ENCODE measurements around the gene CYB561.
"Not testable (repeated sequence)": the region's sequence is repeated elsewhere in the genome, so short reads cannot be mapped to it uniquely, and the experiment has no call there.

The CYB561 gene

DNA sequence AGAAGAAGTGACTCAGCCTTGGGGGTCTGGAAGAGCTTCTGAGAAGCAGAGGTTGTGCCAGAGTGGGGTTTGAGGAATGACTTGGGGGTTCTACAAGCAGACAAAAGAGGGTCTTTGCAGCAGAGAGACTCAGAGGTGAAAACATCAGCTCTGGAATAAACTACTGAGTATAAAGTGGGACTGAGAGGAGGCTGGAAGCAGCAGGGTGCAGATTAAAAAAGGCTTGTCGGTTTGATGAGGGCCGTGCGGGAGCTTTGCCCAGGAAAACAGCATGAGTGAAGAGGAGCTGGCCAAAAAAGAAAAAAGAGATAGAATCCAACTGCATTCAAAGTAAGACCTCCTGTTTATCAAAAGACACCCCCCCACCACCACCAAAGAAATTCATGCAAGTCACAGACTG, 17.7 kb upstream of the CYB561 start:
- no peaks in the 10 kb centered on the region for H3K79me2 ChIP-seq (ENCODE audit: control insufficient read depth, insufficient read depth, low read length, unreplicated experiment)
- peaks cover 14% of the 10 kb centered on the region for H3K4me1 ChIP-seq (ENCODE audit: control insufficient read depth, insufficient read depth, low read length, unreplicated experiment)
- H2AFZ ChIP-seq (ENCODE audit: low read length, unreplicated experiment) = no peak overlapping the region
- H3K36me3 ChIP-seq (ENCODE audit: insufficient read depth, low read length) = no peaks in the 10 kb centered on the region
- no peak overlapping the region for H3K4me3 ChIP-seq (ENCODE audit: low read depth, low read length)
- H3K27me3 ChIP-seq (ENCODE audit: insufficient read depth, low read length) = no peaks in the 10 kb centered on the region
- no peak overlapping the region for H3K27ac ChIP-seq (ENCODE audit: low read depth, low read length)

DNA sequence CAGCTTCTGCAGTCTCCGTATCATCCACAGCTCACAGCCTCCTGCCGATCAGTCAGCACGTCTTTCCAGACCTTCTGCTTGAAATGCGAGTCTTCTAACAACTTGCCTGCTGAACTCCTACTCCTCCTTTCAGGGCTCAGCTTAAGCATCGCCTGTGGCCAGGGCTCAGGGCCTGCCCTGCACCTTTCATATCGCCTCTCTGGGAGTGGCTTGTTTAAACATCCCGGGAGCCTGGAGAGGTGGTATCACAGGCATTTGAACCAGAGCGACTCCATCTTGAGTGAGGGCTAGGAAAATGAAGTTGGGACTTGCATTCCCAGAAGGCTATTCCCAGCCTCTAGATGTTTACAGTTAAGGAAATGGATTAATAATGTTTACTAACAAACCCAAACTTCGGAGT, 13.9 kb upstream of the CYB561 start:
- H3K27ac ChIP-seq (ENCODE audit: low read depth, low read length) = peak overlapping the region; percentile 59; the same call in 1 of the 2 replicates
- no peaks in the 10 kb centered on the region for H3K36me3 ChIP-seq (ENCODE audit: insufficient read depth, low read length)
- H3K4me3 ChIP-seq (ENCODE audit: low read depth, low read length) = no peak overlapping the region
- H3K79me2 ChIP-seq (ENCODE audit: control insufficient read depth, insufficient read depth, low read length, unreplicated experiment) = no peaks in the 10 kb centered on the region
- H3K4me1 ChIP-seq (ENCODE audit: control insufficient read depth, insufficient read depth, low read length, unreplicated experiment) = peaks cover 14% of the 10 kb centered on the region
- H2AFZ ChIP-seq (ENCODE audit: low read length, unreplicated experiment) = no peak overlapping the region
- H3K27me3 ChIP-seq (ENCODE audit: insufficient read depth, low read length) = no peaks in the 10 kb centered on the region

DNA sequence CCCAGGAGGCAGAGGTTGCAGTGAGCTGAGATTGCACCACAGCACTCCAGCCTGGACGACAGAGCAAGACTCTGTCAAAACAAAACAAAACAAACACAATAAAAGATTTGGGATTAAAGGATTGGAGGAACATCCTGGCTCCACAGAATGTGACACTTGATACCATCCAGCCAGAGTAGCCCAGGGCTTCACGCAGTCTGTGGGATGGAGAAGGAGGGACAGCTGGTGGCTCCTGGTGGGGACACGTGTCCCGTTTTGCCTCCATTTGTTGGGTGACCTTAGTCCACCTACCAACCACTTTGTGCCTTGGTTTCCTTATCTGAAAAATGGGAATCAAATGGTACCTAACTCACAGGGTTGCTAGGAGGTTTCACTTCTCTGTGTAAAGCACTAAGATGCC, 12.4 kb upstream of the CYB561 start:
- H3K27me3 ChIP-seq (ENCODE audit: insufficient read depth, low read length) = no peaks in the 10 kb centered on the region
- no peak overlapping the region for H3K27ac ChIP-seq (ENCODE audit: low read depth, low read length)
- no peaks in the 10 kb centered on the region for H3K79me2 ChIP-seq (ENCODE audit: control insufficient read depth, insufficient read depth, low read length, unreplicated experiment)
- H2AFZ ChIP-seq (ENCODE audit: low read length, unreplicated experiment) = no peak overlapping the region
- H3K36me3 ChIP-seq (ENCODE audit: insufficient read depth, low read length) = no peaks in the 10 kb centered on the region
- peaks cover 14% of the 10 kb centered on the region for H3K4me1 ChIP-seq (ENCODE audit: control insufficient read depth, insufficient read depth, low read length, unreplicated experiment)
- no peak overlapping the region for H3K4me3 ChIP-seq (ENCODE audit: low read depth, low read length)

DNA sequence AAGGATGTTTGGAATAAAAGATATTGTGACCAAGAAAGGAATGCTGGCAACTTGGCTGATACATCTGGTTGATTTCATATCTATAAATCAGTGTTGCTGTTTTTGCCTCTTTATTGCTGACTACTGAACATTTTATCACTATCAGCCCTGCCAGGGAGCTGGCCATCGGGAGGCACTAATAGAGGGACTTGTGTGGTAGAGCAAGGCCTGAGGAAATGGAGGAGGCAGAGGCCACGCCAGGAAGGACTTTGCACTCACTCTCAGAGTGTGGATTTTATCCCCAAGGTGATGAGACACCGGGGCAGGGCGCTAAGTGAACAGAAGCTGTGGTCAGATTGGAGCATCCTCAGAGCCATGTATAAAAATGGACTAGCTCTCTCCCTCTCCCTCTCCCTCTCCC, 9.3 kb upstream of the CYB561 start:
- H3K27ac ChIP-seq (ENCODE audit: low read depth, low read length) = no peak overlapping the region
- H3K4me3 ChIP-seq (ENCODE audit: low read depth, low read length) = no peak overlapping the region
- peaks cover 4% of the 10 kb centered on the region for H3K4me1 ChIP-seq (ENCODE audit: control insufficient read depth, insufficient read depth, low read length, unreplicated experiment)
- H3K79me2 ChIP-seq (ENCODE audit: control insufficient read depth, insufficient read depth, low read length, unreplicated experiment) = no peaks in the 10 kb centered on the region
- no peaks in the 10 kb centered on the region for H3K36me3 ChIP-seq (ENCODE audit: insufficient read depth, low read length)
- H3K27me3 ChIP-seq (ENCODE audit: insufficient read depth, low read length) = no peaks in the 10 kb centered on the region
- H2AFZ ChIP-seq (ENCODE audit: low read length, unreplicated experiment) = no peak overlapping the region

DNA sequence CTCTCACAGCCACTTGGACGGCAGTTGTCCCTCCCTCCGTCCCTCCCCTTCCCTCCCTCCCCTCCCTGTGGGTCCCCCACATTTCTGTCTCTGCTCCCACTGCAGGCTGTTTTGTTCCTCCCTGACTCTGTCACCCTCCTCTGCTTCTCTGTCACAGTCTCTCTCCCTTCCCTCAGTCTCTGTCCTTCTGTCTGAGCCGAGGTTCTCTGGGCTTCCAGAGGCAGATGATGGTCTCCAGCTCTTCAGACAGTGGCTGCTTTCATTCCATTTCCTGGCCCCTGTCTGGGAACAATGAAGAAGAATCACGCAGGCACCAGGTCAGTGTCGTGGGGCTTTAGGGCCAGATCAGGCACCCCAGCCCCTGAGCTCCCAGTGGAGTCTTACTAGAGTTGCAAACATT, 8.8 kb upstream of the CYB561 start:
- H2AFZ ChIP-seq (ENCODE audit: low read length, unreplicated experiment) = no peak overlapping the region
- H3K27me3 ChIP-seq (ENCODE audit: insufficient read depth, low read length) = no peaks in the 10 kb centered on the region
- H3K27ac ChIP-seq (ENCODE audit: low read depth, low read length) = no peak overlapping the region

DNA sequence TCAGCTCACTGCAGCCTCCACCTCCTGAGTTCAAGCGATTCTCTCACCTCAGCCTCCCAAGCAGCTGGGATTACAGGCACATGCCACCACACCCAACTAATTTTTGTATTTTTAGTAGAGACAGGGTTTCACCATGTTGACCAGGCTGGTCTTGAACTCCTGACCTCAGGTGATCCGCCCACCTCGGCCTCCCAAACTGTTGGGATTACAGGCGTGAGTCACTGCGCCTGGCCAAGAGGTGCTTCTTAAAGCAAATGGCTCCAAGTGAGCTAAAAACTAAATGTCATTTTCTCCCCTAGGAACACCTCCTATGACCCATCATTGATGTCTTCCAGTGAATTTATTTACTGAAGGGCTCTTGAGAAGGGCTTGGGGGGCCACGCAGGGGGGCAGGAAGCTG, 8.3 kb upstream of the CYB561 start:
- H3K27me3 ChIP-seq (ENCODE audit: insufficient read depth, low read length); H3K36me3 ChIP-seq (ENCODE audit: insufficient read depth, low read length); H3K79me2 ChIP-seq (ENCODE audit: control insufficient read depth, insufficient read depth, low read length, unreplicated experiment); H3K4me1 ChIP-seq (ENCODE audit: control insufficient read depth, insufficient read depth, low read length, unreplicated experiment); H3K4me3 ChIP-seq (ENCODE audit: low read depth, low read length); H2AFZ ChIP-seq (ENCODE audit: low read length, unreplicated experiment); H3K27ac ChIP-seq (ENCODE audit: low read depth, low read length): not testable (repeated sequence)

More for the DNA sequence above, 8.8 kb upstream of the CYB561 start:
- H3K4me3 ChIP-seq (ENCODE audit: low read depth, low read length) = no peak overlapping the region
- H3K36me3 ChIP-seq (ENCODE audit: insufficient read depth, low read length) = no peaks in the 10 kb centered on the region
- H3K4me1 ChIP-seq (ENCODE audit: control insufficient read depth, insufficient read depth, low read length, unreplicated experiment) = no peaks in the 10 kb centered on the region
- H3K79me2 ChIP-seq (ENCODE audit: control insufficient read depth, insufficient read depth, low read length, unreplicated experiment) = no peaks in the 10 kb centered on the region

DNA sequence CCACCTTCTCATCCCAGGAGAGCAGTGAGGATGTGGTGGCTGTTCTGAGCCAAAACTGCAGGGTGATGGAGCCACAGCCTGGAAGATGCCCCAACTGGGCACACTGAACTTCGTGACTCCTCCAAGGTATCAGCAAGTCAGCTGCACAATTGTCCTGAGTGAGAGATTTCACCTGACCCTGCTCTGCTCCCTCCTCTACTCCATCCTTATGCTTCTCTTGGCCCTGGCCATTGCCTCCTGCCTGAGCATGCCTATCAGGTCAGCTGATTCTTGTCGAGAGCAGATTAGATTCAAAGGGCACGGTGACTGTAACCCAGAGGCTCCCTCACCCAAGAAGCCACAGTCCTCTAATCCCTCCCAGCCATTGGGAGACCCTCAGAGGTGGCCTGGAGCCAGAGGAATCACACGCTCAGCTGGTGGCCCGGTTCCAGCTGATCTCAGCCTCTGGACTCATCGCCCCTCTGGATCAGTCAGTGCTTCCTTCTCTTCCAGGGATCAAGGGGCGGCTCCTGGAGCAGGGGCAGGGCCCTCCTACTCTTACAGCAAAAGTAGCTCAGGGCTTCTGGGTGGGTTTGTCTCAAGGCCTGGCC, 7.0 kb upstream of the CYB561 start:
- H3K4me1 ChIP-seq (ENCODE audit: control insufficient read depth, insufficient read depth, low read length, unreplicated experiment) = no peaks in the 10 kb centered on the region
- H3K27me3 ChIP-seq (ENCODE audit: insufficient read depth, low read length) = no peaks in the 10 kb centered on the region
- no peak overlapping the region for H3K27ac ChIP-seq (ENCODE audit: low read depth, low read length)

DNA sequence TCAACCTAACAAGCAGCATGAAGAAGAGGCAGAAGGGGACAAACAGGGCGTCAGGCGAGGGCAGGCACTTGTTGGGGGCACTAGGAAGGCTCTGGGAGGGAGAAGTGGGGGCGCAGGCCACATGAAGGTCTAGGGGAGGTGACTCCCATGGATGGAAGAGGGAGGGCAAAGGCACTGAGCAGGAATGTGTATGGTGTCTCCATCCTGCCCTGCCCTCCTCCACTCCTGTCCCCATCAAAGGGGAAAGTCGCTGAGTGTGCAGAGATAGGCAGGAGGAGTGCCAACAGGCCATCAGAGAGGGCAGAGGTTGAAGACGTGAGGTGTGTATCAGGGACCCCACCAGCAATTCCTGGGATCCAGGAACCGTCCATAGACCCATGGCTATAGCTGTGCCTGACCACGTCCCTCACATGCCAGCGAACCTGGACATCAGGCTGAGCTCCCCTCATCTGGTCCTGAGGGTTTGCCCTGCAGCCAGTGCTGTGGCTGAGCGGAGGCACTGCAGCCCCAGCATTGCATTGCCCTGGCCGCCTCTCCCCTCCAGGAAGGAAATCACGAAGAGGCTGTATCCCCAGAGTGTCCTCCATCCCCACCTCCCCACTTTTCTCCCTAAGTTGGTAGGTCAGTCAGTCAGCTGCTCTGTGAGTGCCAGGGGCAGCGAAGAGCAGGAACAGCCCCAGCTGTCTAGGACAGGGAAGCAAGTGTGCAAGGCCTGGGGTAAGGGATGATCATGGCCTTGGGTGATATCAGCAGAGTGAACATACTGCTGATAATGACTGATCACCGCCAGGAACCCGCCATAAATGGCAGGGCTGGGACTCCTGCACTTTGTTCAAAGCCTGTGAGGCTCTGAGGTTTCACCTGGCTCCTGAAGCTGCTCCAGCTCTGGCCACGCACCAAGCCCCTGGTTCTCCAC, 6.2 kb upstream of the CYB561 start:
- H2AFZ ChIP-seq (ENCODE audit: low read length, unreplicated experiment) = no peak overlapping the region
- peaks cover 6% of the 10 kb centered on the region for H3K4me1 ChIP-seq (ENCODE audit: control insufficient read depth, insufficient read depth, low read length, unreplicated experiment)
- H3K36me3 ChIP-seq (ENCODE audit: insufficient read depth, low read length) = no peaks in the 10 kb centered on the region
- H3K27me3 ChIP-seq (ENCODE audit: insufficient read depth, low read length) = no peaks in the 10 kb centered on the region
- H3K79me2 ChIP-seq (ENCODE audit: control insufficient read depth, insufficient read depth, low read length, unreplicated experiment) = no peaks in the 10 kb centered on the region
- H3K4me3 ChIP-seq (ENCODE audit: low read depth, low read length) = no peak overlapping the region
- no peak overlapping the region for H3K27ac ChIP-seq (ENCODE audit: low read depth, low read length)

More for the DNA sequence above, 7.0 kb upstream of the CYB561 start:
- Histone ChIP-seq H3K36me3 (ENCODE audit: insufficient read depth, low read length) (no peaks in the 10 kb centered on the region), H3K79me2 (ENCODE audit: control insufficient read depth, insufficient read depth, low read length, unreplicated experiment) (no peaks in the 10 kb centered on the region), H2AFZ (ENCODE audit: low read length, unreplicated experiment) (no peak overlapping the region), H3K4me3 (ENCODE audit: low read depth, low read length) (no peak overlapping the region)

DNA sequence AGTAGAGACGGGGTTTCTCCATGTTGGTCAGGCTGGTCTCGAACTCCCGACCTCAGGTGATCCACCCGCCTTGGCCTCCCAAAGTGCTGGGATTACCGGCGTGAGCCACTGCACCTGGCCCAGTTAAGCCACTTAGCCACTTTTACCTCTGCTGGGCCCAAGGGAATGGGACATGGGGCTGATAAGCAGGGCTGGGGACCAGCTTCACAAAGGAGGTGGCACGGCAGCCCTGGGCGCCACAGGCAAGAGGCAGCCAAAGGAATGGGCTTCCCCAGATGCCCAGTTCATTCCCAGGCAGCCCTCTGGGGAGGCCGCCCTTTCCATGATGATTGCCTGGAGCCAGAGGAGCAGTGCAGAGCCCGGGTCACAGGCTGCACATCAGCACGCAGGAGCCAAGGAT, 5.0 kb upstream of the CYB561 start:
- Histone ChIP-seq H3K36me3 (ENCODE audit: insufficient read depth, low read length) (no peaks in the 10 kb centered on the region), H3K79me2 (ENCODE audit: control insufficient read depth, insufficient read depth, low read length, unreplicated experiment) (no peaks in the 10 kb centered on the region), H3K4me3 (ENCODE audit: low read depth, low read length) (no peak overlapping the region), H3K27ac (ENCODE audit: low read depth, low read length) (no peak overlapping the region), H3K27me3 (ENCODE audit: insufficient read depth, low read length) (no peaks in the 10 kb centered on the region), H2AFZ (ENCODE audit: low read length, unreplicated experiment) (no peak overlapping the region), H3K4me1 (ENCODE audit: control insufficient read depth, insufficient read depth, low read length, unreplicated experiment) (peaks cover 9% of the 10 kb centered on the region)

DNA sequence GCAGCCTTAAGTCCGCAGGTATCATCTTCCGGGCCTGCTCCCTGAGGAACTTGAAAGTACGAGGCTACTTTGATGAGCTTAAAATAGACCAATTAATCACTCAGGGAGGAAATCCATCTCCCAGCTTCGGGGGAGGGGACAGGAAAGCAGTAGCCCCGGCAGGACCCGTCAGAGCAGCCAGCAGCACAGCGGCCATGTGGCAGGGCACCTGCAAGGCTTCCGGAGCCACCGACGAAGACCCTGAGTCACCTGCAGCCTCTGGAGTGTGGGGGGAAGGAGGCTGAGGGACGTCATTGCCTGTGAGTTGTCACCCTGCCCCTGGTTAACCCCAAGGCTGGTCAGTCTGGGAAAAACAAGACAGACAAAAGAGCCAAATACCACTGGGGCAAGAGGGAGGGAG, 4.4 kb upstream of the CYB561 start:
- H3K79me2 ChIP-seq (ENCODE audit: control insufficient read depth, insufficient read depth, low read length, unreplicated experiment) = no peaks in the 10 kb centered on the region
- no peaks in the 10 kb centered on the region for H3K36me3 ChIP-seq (ENCODE audit: insufficient read depth, low read length)
- peaks cover 9% of the 10 kb centered on the region for H3K4me1 ChIP-seq (ENCODE audit: control insufficient read depth, insufficient read depth, low read length, unreplicated experiment)
- H2AFZ ChIP-seq (ENCODE audit: low read length, unreplicated experiment) = no peak overlapping the region
- no peaks in the 10 kb centered on the region for H3K27me3 ChIP-seq (ENCODE audit: insufficient read depth, low read length)
- no peak overlapping the region for H3K27ac ChIP-seq (ENCODE audit: low read depth, low read length)
- H3K4me3 ChIP-seq (ENCODE audit: low read depth, low read length) = no peak overlapping the region

DNA sequence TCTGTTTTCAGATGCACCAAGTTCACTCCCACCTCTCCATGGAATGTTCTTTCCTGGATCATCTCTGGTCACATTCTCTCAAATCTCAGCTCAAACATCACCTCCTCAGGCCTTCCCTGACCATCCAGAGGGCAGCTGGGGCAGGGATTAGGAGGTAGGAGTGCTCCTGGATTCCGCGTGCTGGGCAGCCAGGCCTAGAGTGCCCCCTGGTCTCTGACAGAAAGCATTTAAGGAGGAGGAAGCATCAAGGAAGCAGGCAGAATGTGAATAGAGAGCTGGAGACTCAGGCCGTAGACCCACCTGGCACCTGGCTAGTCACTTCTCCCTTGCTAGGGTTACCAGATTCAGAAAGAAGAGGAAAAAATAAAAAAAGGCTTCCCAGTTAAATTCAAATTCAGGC, 2.5 kb upstream of the CYB561 start:
- H3K27me3 ChIP-seq (ENCODE audit: insufficient read depth, low read length) = no peaks in the 10 kb centered on the region
- H3K36me3 ChIP-seq (ENCODE audit: insufficient read depth, low read length) = no peaks in the 10 kb centered on the region
- H3K4me3 ChIP-seq (ENCODE audit: low read depth, low read length) = no peak overlapping the region
- H3K4me1 ChIP-seq (ENCODE audit: control insufficient read depth, insufficient read depth, low read length, unreplicated experiment) = peaks cover 19% of the 10 kb centered on the region
- no peak overlapping the region for H2AFZ ChIP-seq (ENCODE audit: low read length, unreplicated experiment)
- no peaks in the 10 kb centered on the region for H3K79me2 ChIP-seq (ENCODE audit: control insufficient read depth, insufficient read depth, low read length, unreplicated experiment)
- no peak overlapping the region for H3K27ac ChIP-seq (ENCODE audit: low read depth, low read length)
